T1000 (cell line): ENCODE data around the gene DENND1A.

Experiments used
- DNase-seq: peaks from one replicate; lab custom pipeline; 2025; ENCODE audit warnings: mixed read lengths; lab: John Stamatoyannopoulos, UW

DENND1A gene

GRCh38 chr9:123584202-123585176, 345.4 kb downstream of the DENND1A start:
- DNase-seq = no peak

GRCh38 chr9:123583646-123584045, 346.3 kb downstream of the DENND1A start:
- DNase-seq = no peak

GRCh38 chr9:123571240-123571639, 358.7 kb downstream of the DENND1A start:
- no peak for DNase-seq

GRCh38 chr9:123568691-123569688, 360.9 kb downstream of the DENND1A start:
- DNase-seq = no peak

DNA sequence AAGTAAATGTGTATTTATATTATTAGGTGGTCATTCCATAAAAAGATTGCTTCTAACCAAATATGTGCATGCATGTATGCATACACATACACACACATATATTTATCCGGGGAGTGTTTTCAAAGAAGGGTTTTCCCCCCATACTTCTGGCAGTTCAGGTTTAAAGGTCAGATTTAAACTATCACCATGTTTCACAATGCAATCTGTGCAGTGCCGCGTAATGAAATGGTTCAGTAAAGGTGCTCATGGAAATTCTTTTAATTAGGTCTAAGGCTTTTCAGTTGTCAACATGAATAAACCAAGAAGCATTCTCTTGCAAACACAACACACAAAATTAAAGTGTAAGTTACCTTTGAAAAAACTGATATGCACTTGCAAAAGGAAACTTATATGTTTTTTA, 362.9 kb downstream of the DENND1A start:
- no peak for DNase-seq

GRCh38 chr9:123564652-123565051, 365.3 kb downstream of the DENND1A start:
- no peak for DNase-seq

DNA sequence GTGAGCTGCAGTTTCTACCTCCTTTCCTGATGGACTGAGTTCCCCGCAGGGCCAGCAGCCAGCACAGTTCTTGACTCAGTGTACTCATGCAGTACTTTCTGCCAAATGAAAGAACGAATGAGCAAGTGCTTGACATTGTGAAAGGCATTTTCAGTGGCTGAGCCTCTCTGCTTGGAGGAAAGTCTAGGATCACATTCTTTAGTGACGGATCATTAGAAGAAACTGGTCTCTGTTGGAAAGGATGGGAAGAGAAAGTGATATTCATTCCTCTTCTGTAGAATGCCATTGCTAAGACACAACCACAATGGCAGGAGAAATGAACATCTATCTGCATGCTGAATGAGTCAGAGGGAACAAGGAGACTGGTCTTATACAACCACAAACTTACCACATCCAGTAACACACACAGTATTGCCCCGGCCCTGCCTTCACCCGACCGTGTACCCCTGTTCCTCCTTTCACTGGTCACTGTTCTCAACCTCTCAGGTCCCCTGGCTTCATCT, 367.0 kb downstream of the DENND1A start:
- no peak for DNase-seq

- no peak for DNase-seq
Measured at GRCh38 chr9:123561046-123561445, 368.9 kb downstream of the DENND1A start.

- no peak for DNase-seq
Measured at GRCh38 chr9:123556464-123557435, 373.2 kb downstream of the DENND1A start.

DNA sequence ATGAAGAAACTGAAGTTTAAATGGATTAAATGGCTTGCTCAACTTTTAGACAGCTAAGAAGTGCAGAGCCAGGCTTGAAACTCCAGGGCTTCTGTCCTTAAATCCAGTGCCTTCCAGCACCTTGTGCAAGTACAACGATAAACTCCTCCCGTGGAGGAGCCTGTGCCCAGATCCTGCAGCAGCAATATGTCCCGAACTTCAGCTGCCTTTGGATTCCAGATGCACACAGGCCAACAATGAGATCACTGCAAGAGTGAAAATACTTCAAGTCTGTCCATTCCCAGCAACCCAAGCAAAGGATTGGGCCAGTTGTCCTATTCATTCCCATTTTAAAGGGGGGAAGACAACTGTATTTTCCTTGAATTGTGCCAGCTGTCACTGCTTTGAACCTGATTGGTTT, 374.3 kb downstream of the DENND1A start:
- DNase-seq = no peak

- DNase-seq = no peak
Measured at GRCh38 chr9:123552530-123552929, 377.4 kb downstream of the DENND1A start.

- no peak for DNase-seq
Measured at GRCh38 chr9:123551734-123552133, 378.2 kb downstream of the DENND1A start.

DNA sequence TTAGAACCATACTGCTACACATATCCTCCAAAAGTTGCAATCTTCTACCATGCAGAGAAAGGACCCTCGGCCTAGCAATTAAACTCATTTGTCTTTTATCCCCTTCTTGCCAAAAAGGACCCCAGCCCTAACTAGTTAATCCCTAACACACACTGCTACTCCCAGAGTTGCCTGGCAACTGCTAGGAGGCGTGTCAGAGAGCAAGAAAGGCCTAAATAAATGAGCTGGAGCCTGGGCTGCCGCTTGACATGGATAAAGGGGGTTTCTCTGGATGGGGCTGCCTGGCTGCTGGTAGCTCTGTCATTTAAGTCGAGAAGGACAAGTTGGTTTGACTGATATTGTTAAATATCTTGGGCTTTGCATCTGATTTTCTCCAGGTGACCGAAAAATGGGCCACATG, 379.1 kb downstream of the DENND1A start:
- no peak for DNase-seq

- no peak for DNase-seq
Measured at GRCh38 chr9:123550012-123550411, 379.9 kb downstream of the DENND1A start.

GRCh38 chr9:123548741-123549545, 381.0 kb downstream of the DENND1A start:
- no peak for DNase-seq

DNA sequence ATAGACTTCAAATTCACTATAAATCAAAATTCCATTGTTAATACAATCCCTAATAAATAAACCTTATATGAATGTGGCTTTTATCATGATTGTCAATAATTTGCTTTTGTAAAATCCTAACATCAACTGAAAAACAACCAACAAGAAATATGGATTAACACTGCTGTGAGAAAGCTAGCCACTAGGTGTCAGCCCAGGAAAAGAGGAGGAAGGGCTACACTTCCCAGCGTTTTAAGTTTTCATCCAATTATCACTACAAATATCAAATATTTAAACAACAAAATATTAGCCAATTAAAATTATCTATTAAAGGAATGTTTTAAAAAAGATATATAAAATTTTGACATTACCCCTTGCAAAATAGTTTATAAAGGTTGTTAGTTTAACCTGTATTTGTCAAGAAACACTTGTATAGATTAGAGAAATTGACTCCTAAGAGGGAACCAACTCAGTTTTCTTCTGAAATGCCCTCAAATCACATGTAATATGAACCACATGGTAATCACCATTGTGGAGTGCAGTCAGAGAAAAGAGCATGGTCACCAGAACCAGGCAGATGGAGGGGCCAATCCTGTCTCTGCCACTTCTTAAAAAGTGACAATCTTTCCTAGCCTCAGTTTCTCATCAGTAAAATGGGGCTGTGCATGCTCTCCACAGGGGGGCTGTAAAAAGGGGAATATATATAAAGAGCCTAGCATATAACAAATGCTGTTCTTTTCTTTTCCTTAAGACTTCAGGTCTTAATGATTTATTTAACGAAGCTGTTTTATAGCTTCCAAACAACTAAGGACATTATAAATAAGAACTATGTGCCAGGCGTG, 385.7 kb downstream of the DENND1A start:
- no peak for DNase-seq

- no peak for DNase-seq
Measured at GRCh38 chr9:123543492-123543891, 386.4 kb downstream of the DENND1A start.

- no peak for DNase-seq
Measured at GRCh38 chr9:123542435-123543225, 387.3 kb downstream of the DENND1A start.
